HUES6 (cell line): ENCODE measurements around the gene INPP4A.

Source experiments
- H3K27ac ChIP-seq: 2 replicates; pipeline ENCODE4 v1.7.0; 2013; ENCODE audit warnings: low read depth, mild to moderate bottlenecking, low read length, inconsistent platforms
- H3K27me3 ChIP-seq: 2 replicates; pipeline ENCODE4 v1.6.1; 2013; ENCODE audit warnings: low read length; ENCODE audit not compliant: control insufficient read depth, insufficient read depth
- H3K36me3 ChIP-seq: 2 replicates; pipeline ENCODE4 v1.6.1; 2013; ENCODE audit warnings: low read length; ENCODE audit not compliant: control insufficient read depth, insufficient read depth
- H3K4me1 ChIP-seq: 2 replicates; pipeline ENCODE4 v1.6.1; 2013; ENCODE audit warnings: low read length; ENCODE audit not compliant: control insufficient read depth, insufficient read depth
- H3K4me3 ChIP-seq: 2 replicates; pipeline ENCODE4 v1.5.1; 2013; ENCODE audit warnings: low read depth, low read length
- H3K9ac ChIP-seq: one replicate; pipeline ENCODE4 v1.6.1; 2013; ENCODE audit warnings: mild to moderate bottlenecking, low read length
- H3K9me3 ChIP-seq: 2 replicates; pipeline ENCODE4 v1.6.1; 2013; ENCODE audit warnings: low read depth, low read length; ENCODE audit not compliant: control insufficient read depth, insufficient read depth

Gene INPP4A

DNA sequence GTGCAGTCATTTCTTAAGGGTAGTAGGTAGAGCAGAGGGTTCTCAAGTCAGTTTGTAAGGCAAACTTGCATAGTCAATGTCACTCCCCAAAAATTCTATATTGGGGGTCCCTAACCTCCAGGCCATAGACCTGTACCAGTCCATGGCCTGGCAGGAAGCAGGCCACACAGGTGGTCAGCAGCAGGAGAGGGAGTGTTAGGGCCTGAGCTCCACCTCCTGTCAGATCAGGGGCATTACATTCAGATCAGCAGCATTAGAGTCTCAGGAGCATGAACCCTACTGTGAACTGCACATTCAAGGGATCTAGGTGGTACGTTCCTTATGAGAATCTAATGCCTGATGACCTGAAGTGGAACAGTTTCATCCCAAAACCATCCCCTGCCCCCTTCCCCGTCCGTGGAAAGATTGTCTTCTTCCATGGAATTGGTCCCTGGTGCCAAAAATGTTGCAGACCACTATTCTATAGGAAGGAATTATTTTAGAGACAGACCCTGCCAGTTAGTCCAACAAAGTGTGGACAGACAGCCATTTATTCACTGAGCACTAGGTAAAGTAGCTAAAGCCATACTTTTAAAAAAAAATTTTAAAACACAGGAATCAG is 157.0 kb downstream of the INPP4A start:
- no peak overlapping the region for H3K4me3 ChIP-seq
- no peak overlapping the region for H3K9ac ChIP-seq
- H3K36me3 ChIP-seq = peaks cover 51% of the 10 kb centered on the region
- H3K4me1 ChIP-seq = no peaks in the 10 kb centered on the region
- H3K27ac ChIP-seq = no peak overlapping the region
- no peaks in the 10 kb centered on the region for H3K9me3 ChIP-seq
- H3K27me3 ChIP-seq = no peaks in the 10 kb centered on the region

DNA sequence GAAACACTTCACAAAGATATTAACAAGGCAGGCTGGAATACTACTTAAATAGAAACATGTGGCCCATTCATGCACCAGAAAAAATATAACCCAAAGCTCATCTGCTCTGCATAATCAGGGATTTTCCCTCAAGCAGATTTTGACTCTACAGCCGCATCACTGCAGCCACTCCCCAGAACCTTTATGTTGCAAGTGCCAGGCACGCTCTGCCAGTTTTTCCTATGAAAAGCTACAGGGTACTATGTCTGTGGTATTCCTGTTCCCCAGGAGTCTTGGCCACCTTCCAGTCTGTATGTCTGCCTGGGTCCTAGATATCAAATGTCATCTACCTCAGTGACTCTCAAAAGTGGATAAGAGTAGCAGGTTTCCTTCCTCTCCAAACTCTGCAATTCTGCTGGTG is 159.9 kb downstream of the INPP4A start:
- Histone ChIP-seq H3K4me1 (peaks cover 7% of the 10 kb centered on the region; the same call in 1 of the 2 replicates), H3K27me3 (no peaks in the 10 kb centered on the region), H3K4me3 (no peak overlapping the region), H3K27ac (no peak overlapping the region), H3K36me3 (peaks cover 33% of the 10 kb centered on the region), H3K9ac (no peak overlapping the region), H3K9me3 (no peaks in the 10 kb centered on the region)

DNA sequence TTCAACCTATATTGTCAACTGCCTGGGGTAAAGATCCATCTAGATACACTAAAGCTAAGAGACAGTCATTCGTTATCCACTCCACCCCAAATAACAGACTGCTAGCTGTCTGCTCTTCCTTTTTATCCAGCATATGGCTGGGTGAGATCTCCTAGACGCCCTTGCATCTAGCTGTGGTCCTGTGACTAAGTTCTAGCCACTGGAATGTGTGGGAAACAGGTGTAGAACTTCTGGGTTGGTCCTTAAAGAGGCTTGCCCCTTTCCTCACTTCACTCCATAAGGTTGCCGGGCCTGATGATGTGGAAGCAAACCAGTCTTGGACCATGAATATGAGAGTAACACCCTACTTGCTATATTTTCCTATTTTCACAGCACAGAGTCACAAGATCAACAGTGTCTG is 160.4 kb downstream of the INPP4A start:
- H3K27ac ChIP-seq = no peak overlapping the region
- H3K4me1 ChIP-seq = peaks cover 7% of the 10 kb centered on the region; the same call in 1 of the 2 replicates
- no peaks in the 10 kb centered on the region for H3K27me3 ChIP-seq
- H3K4me3 ChIP-seq = no peak overlapping the region
- H3K36me3 ChIP-seq = peaks cover 27% of the 10 kb centered on the region
- H3K9me3 ChIP-seq = no peaks in the 10 kb centered on the region
- H3K9ac ChIP-seq = no peak overlapping the region

DNA sequence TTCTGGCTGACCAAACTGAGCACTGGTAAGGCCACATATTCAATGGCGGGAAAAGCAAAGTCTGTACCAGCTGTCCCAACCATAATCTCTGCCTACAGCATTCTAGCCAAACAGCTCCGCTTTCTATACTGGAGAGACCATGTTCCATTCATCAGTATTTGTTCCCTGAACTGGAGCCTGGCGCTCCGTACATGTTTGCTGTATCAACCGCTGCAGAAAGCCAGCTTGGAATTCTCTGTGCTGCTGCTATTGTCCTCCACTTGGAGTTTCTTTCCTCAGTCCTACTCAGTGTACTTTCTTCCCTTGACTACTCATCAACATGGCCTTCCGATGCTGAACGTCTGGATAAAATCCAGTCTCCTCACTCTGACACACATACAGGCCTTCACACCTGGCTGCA is 161.8 kb downstream of the INPP4A start:
- H3K4me3 ChIP-seq = no peak overlapping the region

DNA sequence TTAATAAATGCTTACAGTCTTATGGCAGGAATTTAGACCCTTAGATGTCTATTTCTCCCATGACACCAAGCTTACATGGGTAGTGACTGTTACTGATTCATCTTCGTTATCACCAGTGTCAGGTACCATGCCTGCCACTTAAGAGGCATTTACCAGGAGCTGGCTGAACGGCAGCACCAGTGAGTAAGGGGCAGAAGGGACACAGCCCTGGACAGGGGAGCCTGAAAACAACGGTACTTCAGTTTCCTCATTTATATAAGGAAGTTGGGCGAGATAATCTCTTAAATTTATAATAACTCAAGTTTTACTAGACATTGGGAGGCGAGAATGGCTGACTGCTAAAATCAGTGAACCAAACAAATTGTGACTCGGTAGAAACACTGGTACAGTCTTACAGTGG is 162.4 kb downstream of the INPP4A start:
- Histone ChIP-seq H3K9me3 (no peaks in the 10 kb centered on the region), H3K27me3 (no peaks in the 10 kb centered on the region), H3K36me3 (peaks cover 30% of the 10 kb centered on the region), H3K27ac (no peak overlapping the region), H3K4me3 (peak overlapping the region; percentile 93), H3K4me1 (peaks cover 7% of the 10 kb centered on the region), H3K9ac (peak overlapping the region; percentile 90)

More for the DNA sequence above, 161.8 kb downstream of the INPP4A start:
- H3K27ac ChIP-seq = no peak overlapping the region
- H3K9ac ChIP-seq = no peak overlapping the region
- peaks cover 32% of the 10 kb centered on the region for H3K36me3 ChIP-seq
- no peaks in the 10 kb centered on the region for H3K9me3 ChIP-seq
- H3K27me3 ChIP-seq = no peaks in the 10 kb centered on the region
- H3K4me1 ChIP-seq = peaks cover 7% of the 10 kb centered on the region

DNA sequence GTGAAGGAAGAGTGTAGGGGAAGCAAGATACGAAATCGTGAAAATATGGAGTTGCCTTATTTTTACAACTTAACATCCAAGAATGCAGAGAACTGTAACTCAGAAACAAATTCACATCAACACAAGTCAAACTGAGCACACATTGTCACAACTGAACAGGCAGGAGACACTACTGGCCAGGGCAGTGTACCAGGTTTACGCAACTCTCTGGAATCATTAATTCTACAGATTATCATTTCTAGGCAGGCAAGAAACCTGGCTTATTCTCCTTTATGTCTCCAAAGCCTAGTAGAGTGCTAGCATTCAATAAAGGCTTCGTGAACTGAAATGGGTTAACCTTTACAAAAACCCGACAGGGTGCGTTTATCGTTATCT is 163.1 kb downstream of the INPP4A start:
- Histone ChIP-seq H3K9ac (peak overlapping the region; percentile 90), H3K36me3 (peaks cover 31% of the 10 kb centered on the region), H3K27me3 (no peaks in the 10 kb centered on the region), H3K27ac (peak overlapping the region; percentile 91), H3K4me1 (peaks cover 7% of the 10 kb centered on the region), H3K4me3 (peak overlapping the region; percentile 93), H3K9me3 (no peaks in the 10 kb centered on the region)

DNA sequence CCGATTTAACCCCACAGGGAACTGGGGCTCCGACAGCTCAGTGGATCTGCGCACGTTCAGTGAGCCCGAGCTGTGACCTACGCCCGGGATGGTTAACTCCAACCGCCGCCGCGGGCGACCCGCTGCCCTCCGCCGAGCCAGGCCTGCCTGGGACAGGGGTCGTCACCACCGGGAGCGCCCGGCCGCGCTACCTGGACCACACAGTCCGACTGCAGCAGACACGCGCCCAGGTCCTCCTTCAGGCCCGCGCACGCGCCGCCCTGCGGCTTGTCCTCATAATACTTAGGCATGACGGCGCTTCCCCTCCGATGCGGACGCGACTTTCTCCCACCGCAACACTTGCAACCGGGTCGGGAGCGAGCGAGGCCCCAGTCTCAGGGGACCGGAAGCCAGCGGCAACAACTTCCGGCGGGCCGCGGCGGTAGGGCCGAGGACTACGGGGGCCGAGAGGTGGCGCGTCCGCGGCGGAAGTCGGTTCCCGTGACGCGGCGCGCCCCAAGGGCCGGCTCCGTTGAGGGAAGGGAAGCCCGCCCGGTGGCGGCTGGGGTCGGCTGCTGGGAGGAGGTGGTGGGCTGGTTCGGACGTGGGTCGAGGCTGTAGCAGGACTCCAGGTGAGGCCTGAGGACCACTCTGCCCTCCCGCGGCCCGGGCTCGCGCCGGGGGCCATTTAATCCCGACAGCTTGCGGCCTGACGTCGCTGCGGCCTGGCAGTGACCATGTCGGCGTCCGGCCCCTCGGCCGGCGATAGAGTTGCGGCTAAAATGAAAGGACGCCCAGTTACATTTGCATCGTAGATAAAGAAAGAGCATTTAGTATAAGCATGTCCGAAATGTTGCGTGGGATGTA is 163.7 kb downstream of the INPP4A start, which contains the start of the genes COA5 and UNC50:
Gene COA5, minus strand, starts transcription at position 397 of the 846 bp plus-strand sequence. Its CDS starts 107 bp downstream, at position 290.
Gene UNC50, plus strand, starts transcription at position 474 of the 846 bp plus-strand sequence. CDS start 1,171 bp downstream, outside the sequence.
- peak within 1 kb of the TSS; percentile 91 for H3K27ac ChIP-seq
- H3K4me1 ChIP-seq = peaks cover 7% of the 10 kb centered on the region
- peaks cover 32% of the 10 kb centered on the region for H3K36me3 ChIP-seq
- peak within 1 kb of the TSS; percentile 90 for H3K9ac ChIP-seq
- H3K4me3 ChIP-seq = peak within 1 kb of the TSS; percentile 93
- no peaks in the 10 kb centered on the region for H3K27me3 ChIP-seq
- H3K9me3 ChIP-seq = no peaks in the 10 kb centered on the region

DNA sequence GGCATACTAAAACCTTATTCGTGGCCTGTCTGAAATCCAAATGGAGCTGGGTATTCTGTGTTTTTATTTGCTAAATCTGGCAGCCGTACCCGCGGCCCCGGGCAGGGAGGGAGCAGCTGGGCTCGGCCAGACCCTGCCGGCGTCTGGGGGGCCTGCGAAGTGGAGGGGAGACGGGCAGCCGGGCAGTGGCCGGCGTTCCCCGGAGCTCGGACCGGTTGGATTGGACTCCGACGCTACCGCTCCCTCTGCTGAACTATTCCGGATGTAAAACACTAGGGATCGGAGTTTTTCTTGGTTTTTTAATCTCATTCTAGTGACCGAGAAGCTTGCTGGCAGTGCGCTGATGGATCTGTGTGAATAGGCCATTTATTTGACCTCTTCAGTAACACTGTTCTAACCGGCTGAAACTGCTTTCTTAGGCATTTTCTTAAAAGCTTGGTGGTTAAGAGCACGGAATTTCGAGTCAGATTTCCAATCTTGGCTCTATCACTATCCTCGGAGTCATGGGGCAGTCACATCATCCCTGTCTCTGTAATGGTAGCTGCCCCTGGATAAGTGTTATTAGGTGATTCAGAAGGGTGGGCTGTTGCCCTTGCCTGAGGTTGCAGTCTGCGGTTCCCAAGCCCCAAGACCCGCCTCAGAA is 164.4 kb downstream of the INPP4A start:
- H3K9ac ChIP-seq = peak overlapping the region; percentile 90
- peaks cover 7% of the 10 kb centered on the region for H3K4me1 ChIP-seq
- H3K36me3 ChIP-seq = peaks cover 35% of the 10 kb centered on the region
- no peaks in the 10 kb centered on the region for H3K27me3 ChIP-seq
- peak overlapping the region; percentile 91 for H3K27ac ChIP-seq
- H3K9me3 ChIP-seq = no peaks in the 10 kb centered on the region
- peak overlapping the region; percentile 93 for H3K4me3 ChIP-seq

DNA sequence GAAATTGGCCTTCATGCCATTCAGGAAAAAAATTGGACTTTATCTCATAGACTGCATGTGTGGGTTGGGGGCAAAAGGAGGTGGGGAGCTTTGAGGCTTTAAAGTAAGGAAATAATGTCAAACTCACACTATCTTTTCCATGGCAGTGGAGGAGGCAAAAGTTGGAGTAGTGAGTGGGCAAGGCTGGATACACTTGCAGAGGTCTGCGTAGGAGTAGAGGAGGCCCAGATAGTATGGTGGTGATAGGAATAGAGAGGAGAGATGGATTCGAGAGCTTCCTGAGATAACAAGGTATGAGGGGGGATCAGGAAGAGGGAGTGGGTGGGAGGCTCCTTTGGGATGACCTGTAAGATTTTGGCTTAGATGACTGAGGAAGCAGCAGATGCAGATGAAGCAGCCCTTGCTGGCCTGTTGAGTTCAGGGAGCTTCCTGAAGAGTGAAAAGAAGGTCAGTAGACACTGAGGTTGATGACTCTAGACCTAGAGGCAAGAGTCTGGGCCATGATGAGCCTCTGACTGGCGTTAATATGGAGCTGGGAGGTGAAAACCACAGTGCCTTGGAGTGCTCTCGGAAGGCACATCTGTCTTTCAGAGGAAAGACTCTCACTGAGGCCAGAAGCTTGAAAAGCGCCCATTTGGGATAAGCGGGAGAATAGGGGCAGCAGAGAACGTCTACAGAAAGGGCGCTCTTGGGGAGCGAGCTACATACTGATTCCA is 169.5 kb downstream of the INPP4A start:
- Histone ChIP-seq H3K27me3 (no peaks in the 10 kb centered on the region), H3K9me3 (no peaks in the 10 kb centered on the region), H3K36me3 (peaks cover 76% of the 10 kb centered on the region), H3K4me1 (no peaks in the 10 kb centered on the region; the same call in 1 of the 2 replicates), H3K27ac (no peak overlapping the region), H3K4me3 (no peak overlapping the region), H3K9ac (no peak overlapping the region)

DNA sequence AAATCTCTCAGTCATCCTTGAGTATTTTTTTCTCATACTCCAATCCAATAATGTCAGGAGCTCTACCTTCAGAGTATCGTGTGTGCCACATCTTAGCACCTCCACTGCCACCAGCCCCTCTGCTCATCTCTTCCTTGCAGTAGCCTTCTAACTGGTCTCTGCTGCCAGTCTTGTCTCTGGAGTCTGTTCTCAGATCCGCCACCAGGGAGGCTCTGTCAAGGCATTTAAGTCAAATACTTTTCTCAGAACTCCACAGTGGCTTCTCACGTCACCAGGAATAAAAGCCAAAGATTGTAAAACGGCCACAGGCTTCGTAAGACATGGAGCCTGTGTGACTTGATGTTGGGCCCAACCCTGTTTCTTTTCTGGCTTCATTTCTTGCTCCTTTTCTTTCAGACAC is 170.8 kb downstream of the INPP4A start:
- Histone ChIP-seq H3K4me1 (no peaks in the 10 kb centered on the region; the same call in 1 of the 2 replicates), H3K9ac (no peak overlapping the region), H3K4me3 (no peak overlapping the region), H3K36me3 (peaks cover 72% of the 10 kb centered on the region), H3K27me3 (no peaks in the 10 kb centered on the region), H3K27ac (no peak overlapping the region), H3K9me3 (no peaks in the 10 kb centered on the region)
